ENCODE data around the gene BBOX1.

The BBOX1 gene

GRCh38 chr11:27046956-27047355 is 6.3 kb downstream of the BBOX1 start:
- H3K9ac ChIP-seq (ENCODE audit: low read length), result no peak overlapping the region
- H3K9me2 ChIP-seq (replicated peaks; ENCODE audit: insufficient read depth, low read length), result no peaks in the 10 kb centered on the region
- H3K9me3 ChIP-seq (ENCODE audit: insufficient read depth, low read length), result no peaks in the 10 kb centered on the region
- H3K79me2 ChIP-seq (ENCODE audit: insufficient read depth, low read length), result no peaks in the 10 kb centered on the region
- no peak overlapping the region for H2AFZ ChIP-seq (ENCODE audit: low read depth, low read length, severe bottlenecking)
- no peaks in the 10 kb centered on the region for H3F3A ChIP-seq (ENCODE audit: insufficient read depth)
- no peaks in the 10 kb centered on the region for H3K36me3 ChIP-seq (ENCODE audit: low read length)
- no peak overlapping the region for H3K27ac ChIP-seq (ENCODE audit: low read depth, low read length)
- H3K4me3 ChIP-seq (ENCODE audit: insufficient read depth, low read length, poor library complexity, severe bottlenecking), result no peak overlapping the region
- H3K4me2 ChIP-seq (ENCODE audit: low read depth, low read length, poor library complexity, severe bottlenecking), result no peak overlapping the region
- no peak for TF ChIP-seq CTCF (IDR thresholded peaks at IDR 0.05; ENCODE audit: insufficient read depth, low read length, poor library complexity, severe bottlenecking)
- TF ChIP-seq EZH2phosphoT487 (conservative IDR thresholded peaks at IDR 0.05; ENCODE audit: low read length), result no peak
- H4K20me1 ChIP-seq (ENCODE audit: low read depth, low read length), result no peaks in the 10 kb centered on the region
- no peaks in the 10 kb centered on the region for H3K27me3 ChIP-seq (ENCODE audit: low read length)

- H3K9me3 ChIP-seq (ENCODE audit: insufficient read depth, low read length), result no peaks in the 10 kb centered on the region
- no peak overlapping the region for H3K27ac ChIP-seq (ENCODE audit: low read depth, low read length)
- H3K79me2 ChIP-seq (ENCODE audit: insufficient read depth, low read length), result no peaks in the 10 kb centered on the region
- TF ChIP-seq CTCF (IDR thresholded peaks at IDR 0.05; ENCODE audit: insufficient read depth, low read length, poor library complexity, severe bottlenecking), result no peak
- TF ChIP-seq EZH2phosphoT487 (conservative IDR thresholded peaks at IDR 0.05; ENCODE audit: low read length), result no peak
- no peaks in the 10 kb centered on the region for H3F3A ChIP-seq (ENCODE audit: insufficient read depth)
- H3K36me3 ChIP-seq (ENCODE audit: low read length), result no peaks in the 10 kb centered on the region
- H3K9ac ChIP-seq (ENCODE audit: low read length), result no peak overlapping the region
- H2AFZ ChIP-seq (ENCODE audit: low read depth, low read length, severe bottlenecking), result no peak overlapping the region
- H3K27me3 ChIP-seq (ENCODE audit: low read length), result no peaks in the 10 kb centered on the region
- no peak overlapping the region for H3K4me2 ChIP-seq (ENCODE audit: low read depth, low read length, poor library complexity, severe bottlenecking)
- no peaks in the 10 kb centered on the region for H3K9me2 ChIP-seq (replicated peaks; ENCODE audit: insufficient read depth, low read length)
- no peaks in the 10 kb centered on the region for H4K20me1 ChIP-seq (ENCODE audit: low read depth, low read length)
- no peak overlapping the region for H3K4me3 ChIP-seq (ENCODE audit: insufficient read depth, low read length, poor library complexity, severe bottlenecking)
Observed at GRCh38 chr11:27052668-27053067, 12.1 kb downstream of the BBOX1 start.

GRCh38 chr11:27055065-27055682 is 14.6 kb downstream of the BBOX1 start:
- TF ChIP-seq EZH2phosphoT487 (conservative IDR thresholded peaks at IDR 0.05; ENCODE audit: low read length) (no peak), CTCF (IDR thresholded peaks at IDR 0.05; ENCODE audit: insufficient read depth, low read length, poor library complexity, severe bottlenecking) (no peak)
- H3F3A ChIP-seq (ENCODE audit: insufficient read depth), result no peaks in the 10 kb centered on the region
- H3K9ac ChIP-seq (ENCODE audit: low read length), result no peak overlapping the region
- H2AFZ ChIP-seq (ENCODE audit: low read depth, low read length, severe bottlenecking), result no peak overlapping the region
- no peaks in the 10 kb centered on the region for H3K27me3 ChIP-seq (ENCODE audit: low read length)
- H3K9me3 ChIP-seq (ENCODE audit: insufficient read depth, low read length), result no peaks in the 10 kb centered on the region
- no peak overlapping the region for H3K27ac ChIP-seq (ENCODE audit: low read depth, low read length)
- no peak overlapping the region for H3K4me3 ChIP-seq (ENCODE audit: insufficient read depth, low read length, poor library complexity, severe bottlenecking)
- H3K36me3 ChIP-seq (ENCODE audit: low read length), result no peaks in the 10 kb centered on the region
- H3K4me2 ChIP-seq (ENCODE audit: low read depth, low read length, poor library complexity, severe bottlenecking), result no peak overlapping the region
- no peaks in the 10 kb centered on the region for H3K79me2 ChIP-seq (ENCODE audit: insufficient read depth, low read length)
- H3K9me2 ChIP-seq (replicated peaks; ENCODE audit: insufficient read depth, low read length), result no peaks in the 10 kb centered on the region
- no peaks in the 10 kb centered on the region for H4K20me1 ChIP-seq (ENCODE audit: low read depth, low read length)

All from SU-DHL-6 (cell line).